T-helper 1 cell treated with Interleukin-12 subunit alpha and Interleukin-12 subunit beta and Interleukin-4 antibody, amounts not matched to agents 30 ng/mL and 1 ng/mL, for 36 hours (primary cell): ENCODE measurements around the gene SUPT4H1. TPM values are rescaled to one million over a fixed set of nuclear protein-coding genes. Genes with fewer than 3 reads are reported as not detected.

Source experiments
- intact Hi-C: fragments of 100-400 bp; cut with micrococcal nuclease; formaldehyde crosslinking; loops from one replicate; pipeline ENCODE4 v1.15.1; 2024
- total RNA-seq: library from RNA; stranded (reverse); gene quantifications from 2 replicates; pipeline ENCODE4 v1.2.3, GENCODE V29; 2022

The SUPT4H1 gene
- total RNA-seq, 1 donor from 2014 or later = 83.1 TPM

- intact Hi-C loops = no loop called here
These were observed 29.3 kb downstream of the SUPT4H1 start for GRCh38 chr17:58322581-58323185.

GRCh38 chr17:58321571-58322525 lies 30.2 kb downstream of the SUPT4H1 start:
- intact Hi-C loops = no loop called here

- intact Hi-C loops = no loop called here
These were observed 31.3 kb downstream of the SUPT4H1 start for GRCh38 chr17:58320570-58321323.

- intact Hi-C loops = no loop called here
These were observed 31.8 kb downstream of the SUPT4H1 start for GRCh38 chr17:58320163-58320558.

- intact Hi-C loops = no loop called here
These were observed 32.5 kb downstream of the SUPT4H1 start for GRCh38 chr17:58319173-58320162.

- intact Hi-C loops = no loop called here
These were observed 33.3 kb downstream of the SUPT4H1 start for GRCh38 chr17:58318627-58319172.

- intact Hi-C loops = no loop called here
These were observed 33.9 kb downstream of the SUPT4H1 start for GRCh38 chr17:58318065-58318481.

GRCh38 chr17:58317421-58318064 lies 34.5 kb downstream of the SUPT4H1 start:
- intact Hi-C loops = loop anchor here (1.0 to 2.0 kb wide), 7 partner anchors 12 to 169 kb away; partner anchors contain the start of genes RNF43 and SUPT4H1

GRCh38 chr17:58316260-58316960 lies 35.6 kb downstream of the SUPT4H1 start:
- intact Hi-C loops = loop anchor here (2.0 kb wide), 1 partner anchor 170 kb away; no protein-coding TSS in a partner anchor

GRCh38 chr17:58315750-58316149 lies 36.3 kb downstream of the SUPT4H1 start:
- intact Hi-C loops = loop anchor here (2.0 kb wide), 1 partner anchor 171 kb away; no protein-coding TSS in a partner anchor

- intact Hi-C loops = no loop called here
These were observed 36.7 kb downstream of the SUPT4H1 start for GRCh38 chr17:58315281-58315711.

GRCh38 chr17:58314706-58315015 lies 37.3 kb downstream of the SUPT4H1 start:
- intact Hi-C loops = no loop called here

DNA sequence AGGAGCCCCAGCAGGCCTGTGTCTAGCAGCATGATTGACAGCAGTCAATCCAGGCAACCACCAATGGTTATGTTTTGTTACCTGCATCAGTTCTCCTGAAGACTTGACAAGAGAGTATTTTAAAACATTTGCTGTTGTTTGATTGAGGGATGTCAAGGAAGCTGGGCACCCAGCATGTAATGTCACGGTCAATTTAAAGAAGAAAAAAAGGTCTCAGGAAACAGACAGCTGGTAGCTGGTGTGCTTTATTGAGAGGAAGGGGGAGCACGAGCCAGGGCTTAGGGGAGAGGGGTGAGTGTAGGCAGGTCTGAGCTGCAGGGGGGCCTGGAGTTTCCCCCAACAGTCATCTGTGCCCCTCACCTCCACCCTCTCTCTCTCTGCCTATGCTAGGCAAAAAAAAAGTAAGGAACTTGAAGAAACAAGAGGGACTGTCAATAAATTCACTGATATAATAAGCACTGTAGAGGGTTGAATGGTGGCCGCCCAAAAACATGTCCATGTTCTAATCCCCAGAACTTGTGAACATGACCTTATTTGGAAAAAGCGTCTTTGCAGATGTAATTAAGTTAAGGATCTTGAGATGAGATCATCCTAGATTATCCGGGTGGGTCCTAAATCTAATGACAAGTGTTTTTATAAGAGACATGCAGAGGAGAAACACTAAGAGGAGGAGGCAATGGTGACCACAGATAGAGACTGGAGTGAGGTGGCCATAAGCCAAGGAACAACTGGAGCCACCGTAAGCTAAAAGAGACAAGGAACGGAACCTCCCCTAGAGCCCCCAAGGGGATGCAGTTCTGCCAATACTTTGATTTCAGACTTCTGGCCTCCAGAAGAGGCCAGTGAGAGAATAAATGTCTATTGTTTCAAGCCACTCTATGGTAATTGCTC lies 37.9 kb downstream of the SUPT4H1 start:
- intact Hi-C loops = no loop called here

GRCh38 chr17:58312829-58313228 lies 39.2 kb downstream of the SUPT4H1 start:
- intact Hi-C loops = no loop called here

GRCh38 chr17:58312021-58312630 lies 39.9 kb downstream of the SUPT4H1 start:
- intact Hi-C loops = no loop called here

DNA sequence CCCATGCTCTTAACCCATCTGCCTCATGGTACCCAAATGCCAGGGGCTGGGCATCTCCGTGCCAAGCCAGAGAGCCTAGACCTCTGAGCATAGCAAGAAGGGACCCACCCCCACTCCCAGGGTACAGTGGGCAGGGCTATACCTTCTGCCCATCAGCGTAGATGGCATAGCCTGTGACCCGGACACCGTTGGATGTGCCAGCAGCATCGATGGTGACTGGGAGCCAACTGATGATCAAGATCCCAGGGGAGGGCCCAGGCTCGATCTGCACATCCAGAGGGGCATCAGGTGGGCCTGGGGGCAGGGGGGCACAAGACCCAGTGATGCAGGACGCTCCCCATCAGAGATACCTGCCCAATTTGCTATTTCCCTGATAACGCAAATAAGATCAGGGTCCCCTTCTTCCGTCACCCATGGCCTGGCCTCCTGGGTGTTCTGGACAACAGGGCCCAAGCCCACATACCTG lies 40.5 kb downstream of the SUPT4H1 start:
- intact Hi-C loops = no loop called here
